GM12872 (cell line): ENCODE measurements around the gene TMEM108.

Source experiments
- TF ChIP-seq, protein P1 (sequence below): IDR thresholded peaks from 3 replicates; pipeline ENCODE4 v1.5.1; 2011; ENCODE audit warnings: low read depth, mild to moderate bottlenecking, low read length, moderate library complexity; ENCODE audit not compliant: insufficient read depth

The TMEM108 gene

DNA sequence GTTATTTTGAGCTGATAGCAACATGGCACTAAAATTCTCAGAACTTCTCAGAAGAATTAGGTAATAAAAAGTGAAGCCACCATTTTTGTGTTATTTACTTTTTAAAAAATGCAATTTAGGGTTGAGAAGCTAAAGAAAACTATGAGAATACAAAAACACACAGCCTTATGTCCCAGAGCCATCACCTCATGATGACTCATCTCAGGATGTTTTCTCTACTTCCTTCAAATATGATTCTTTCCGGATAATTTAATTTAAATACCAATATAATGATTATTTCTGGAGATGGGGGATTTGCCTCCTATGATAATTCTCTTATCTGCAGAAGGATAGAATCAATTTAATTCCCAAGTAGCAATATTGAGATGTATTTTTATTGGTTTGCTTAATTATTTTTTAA is 256.1 kb downstream of the TMEM108 start:
- TF ChIP-seq, protein P1, sequence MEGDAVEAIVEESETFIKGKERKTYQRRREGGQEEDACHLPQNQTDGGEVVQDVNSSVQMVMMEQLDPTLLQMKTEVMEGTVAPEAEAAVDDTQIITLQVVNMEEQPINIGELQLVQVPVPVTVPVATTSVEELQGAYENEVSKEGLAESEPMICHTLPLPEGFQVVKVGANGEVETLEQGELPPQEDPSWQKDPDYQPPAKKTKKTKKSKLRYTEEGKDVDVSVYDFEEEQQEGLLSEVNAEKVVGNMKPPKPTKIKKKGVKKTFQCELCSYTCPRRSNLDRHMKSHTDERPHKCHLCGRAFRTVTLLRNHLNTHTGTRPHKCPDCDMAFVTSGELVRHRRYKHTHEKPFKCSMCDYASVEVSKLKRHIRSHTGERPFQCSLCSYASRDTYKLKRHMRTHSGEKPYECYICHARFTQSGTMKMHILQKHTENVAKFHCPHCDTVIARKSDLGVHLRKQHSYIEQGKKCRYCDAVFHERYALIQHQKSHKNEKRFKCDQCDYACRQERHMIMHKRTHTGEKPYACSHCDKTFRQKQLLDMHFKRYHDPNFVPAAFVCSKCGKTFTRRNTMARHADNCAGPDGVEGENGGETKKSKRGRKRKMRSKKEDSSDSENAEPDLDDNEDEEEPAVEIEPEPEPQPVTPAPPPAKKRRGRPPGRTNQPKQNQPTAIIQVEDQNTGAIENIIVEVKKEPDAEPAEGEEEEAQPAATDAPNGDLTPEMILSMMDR: no peak

GRCh38 chr3:133295199-133295901 is 257.2 kb downstream of the TMEM108 start:
- TF ChIP-seq, protein P1: no peak

DNA sequence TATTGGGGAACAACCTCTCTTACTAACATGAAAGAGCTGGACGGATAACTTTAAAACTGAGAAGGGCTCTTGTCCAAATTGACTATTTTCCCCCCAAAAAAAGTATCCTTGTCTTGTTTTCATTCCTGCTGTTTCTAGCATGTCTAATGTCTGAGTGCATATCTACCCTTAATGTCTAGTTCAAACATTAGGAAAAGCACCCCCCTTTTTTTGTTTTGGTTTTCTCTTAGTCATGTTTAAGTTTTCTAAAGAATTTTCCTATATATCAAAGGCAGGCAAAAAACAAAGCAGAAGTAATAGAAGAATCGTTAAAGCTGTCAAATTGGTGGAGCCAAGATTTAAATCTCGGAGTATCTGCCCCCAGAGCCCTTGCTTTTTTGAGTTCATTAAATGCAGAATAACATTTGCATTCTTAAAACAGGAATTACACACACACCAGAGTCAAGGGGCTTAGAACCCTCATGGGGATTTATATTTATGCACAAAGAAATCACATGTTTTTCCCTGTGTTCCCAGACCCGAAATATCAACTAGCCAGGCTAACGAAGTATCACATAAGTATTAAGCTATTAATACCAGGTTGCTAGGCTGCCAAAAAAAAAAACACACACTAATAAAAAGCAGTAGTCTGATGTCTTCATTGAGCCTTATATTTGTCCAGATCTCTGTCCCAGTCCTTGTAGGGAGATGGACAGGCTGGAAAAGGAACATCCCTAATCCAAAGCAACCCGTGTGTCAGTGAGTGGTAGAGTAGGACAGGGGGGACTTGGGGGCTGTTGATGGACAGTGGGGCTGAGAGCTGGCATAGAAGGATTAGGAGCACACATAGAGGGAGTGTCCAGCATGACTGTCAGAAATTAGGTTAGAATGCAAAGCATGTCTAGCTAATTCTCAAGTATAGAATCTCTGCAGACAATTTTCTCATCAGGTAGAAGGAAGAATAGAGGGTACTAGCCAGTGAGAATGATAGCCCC is 258.0 kb downstream of the TMEM108 start:
- TF ChIP-seq, protein P1: no peak

DNA sequence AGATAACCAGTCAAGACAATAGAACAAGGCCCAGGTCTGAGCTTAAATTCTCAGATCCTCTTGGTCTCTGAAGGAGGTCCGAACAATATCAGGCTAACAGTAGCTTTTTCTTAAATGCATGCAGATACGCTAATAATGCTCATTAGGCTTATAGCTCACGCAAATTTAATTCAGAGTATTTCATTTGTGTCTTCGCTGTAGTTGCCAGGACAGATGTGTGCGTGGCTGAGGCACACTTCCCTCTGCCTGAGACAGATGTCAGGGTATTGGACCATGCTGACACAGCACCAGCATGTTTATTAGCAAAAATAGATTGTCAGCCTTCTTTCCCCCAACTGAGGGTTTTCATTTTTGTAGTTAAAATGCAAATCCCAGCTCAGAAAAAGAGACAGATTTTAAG is 258.8 kb downstream of the TMEM108 start:
- TF ChIP-seq, protein P1: no peak

- TF ChIP-seq, protein P1: no peak
These were observed 261.9 kb downstream of the TMEM108 start for GRCh38 chr3:133300102-133300501.

DNA sequence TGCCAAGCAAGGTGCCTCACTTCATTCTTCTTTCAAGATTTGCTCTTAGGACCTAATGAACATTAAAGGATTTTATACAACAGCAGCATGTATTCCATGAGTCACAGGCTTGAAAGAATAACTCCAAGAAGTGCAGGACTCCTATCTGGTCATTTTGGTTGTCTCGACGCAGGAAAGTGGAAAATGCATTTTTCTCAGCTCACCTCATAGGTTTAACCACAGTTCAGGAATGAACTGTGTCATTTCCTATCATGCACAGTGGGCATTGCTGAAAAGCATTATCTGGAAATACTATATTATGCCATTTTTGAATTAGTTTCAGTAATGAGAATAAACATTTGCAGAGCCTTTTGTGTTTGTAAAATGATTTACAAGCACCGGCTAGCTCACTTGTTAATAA is 263.0 kb downstream of the TMEM108 start:
- TF ChIP-seq, protein P1: no peak

- TF ChIP-seq, protein P1: no peak
These were observed 263.5 kb downstream of the TMEM108 start for GRCh38 chr3:133301731-133302130.
